H4 (cell line): ENCODE results near the gene CPED1. TPM values are rescaled to one million over a fixed set of nuclear protein-coding genes. Genes with fewer than 3 reads are reported as not detected.

Experiments
- total RNA-seq: library from RNA; depleted of rRNA; stranded (reverse); fragments of >200 nt; shearing (Covaris generic); gene quantifications from 2 replicates; pipeline ENCODE4 v1.2.3, GENCODE V29; 2014; rRNA removed

The CPED1 gene
- total RNA-seq, 1 experiment from 2014 or later, result 26.5 TPM

Other genes with a start within 250 kb of the CPED1 start
- 13.3 and 13.7 TPM in 2 replicates for gene TSPAN12, start 130.6 kb upstream of the CPED1 start, total RNA-seq
- gene ING3, start 37.9 kb upstream of the CPED1 start, total RNA-seq, result 23.9 and 33.0 TPM in 2 replicates